Fibroblast of skin of right quadriceps (primary cell): ENCODE results near the gene DSCAM.
"Not testable (repeated sequence)": the region's sequence is repeated elsewhere in the genome, so short reads cannot be mapped to it uniquely, and the experiment has no call there.

Source experiments
- DNase-seq: peaks from one replicate; pipeline ENCODE4 v3.0.0-alpha.2; 2013

The DSCAM gene

GRCh38 chr21:40517646-40518045 lies 329.3 kb downstream of the DSCAM start:
- no peak for DNase-seq

- DNase-seq = no peak
Measured at GRCh38 chr21:40516335-40516734, 330.6 kb downstream of the DSCAM start.

GRCh38 chr21:40512590-40512989 lies 334.4 kb downstream of the DSCAM start:
- no peak for DNase-seq

GRCh38 chr21:40507978-40508377 lies 339.0 kb downstream of the DSCAM start:
- peak; percentile 93 for DNase-seq

GRCh38 chr21:40505681-40506080 lies 341.3 kb downstream of the DSCAM start:
- DNase-seq = peak; percentile 89

GRCh38 chr21:40505244-40505643 lies 341.7 kb downstream of the DSCAM start:
- DNase-seq = no peak

GRCh38 chr21:40504825-40505224 lies 342.1 kb downstream of the DSCAM start:
- no peak for DNase-seq

- DNase-seq = no peak
Measured at GRCh38 chr21:40496116-40496515, 350.8 kb downstream of the DSCAM start.

- no peak for DNase-seq
Measured at GRCh38 chr21:40490408-40490807, 356.6 kb downstream of the DSCAM start.

GRCh38 chr21:40489001-40489400 lies 358.0 kb downstream of the DSCAM start:
- DNase-seq = no peak

GRCh38 chr21:40481764-40482163 lies 365.2 kb downstream of the DSCAM start:
- no peak for DNase-seq

- no peak for DNase-seq
Measured at GRCh38 chr21:40474513-40474912, 372.4 kb downstream of the DSCAM start.

- peak; percentile 20 for DNase-seq
Measured at GRCh38 chr21:40472013-40472412, 374.9 kb downstream of the DSCAM start.

- peak; percentile 34 for DNase-seq
Measured at GRCh38 chr21:40471103-40471502, 375.9 kb downstream of the DSCAM start.

GRCh38 chr21:40466893-40467483 lies 380.0 kb downstream of the DSCAM start:
- peak; percentile 43 for DNase-seq

- no peak for DNase-seq
Measured at GRCh38 chr21:40465382-40465781, 381.6 kb downstream of the DSCAM start.

- no peak for DNase-seq
Measured at GRCh38 chr21:40463176-40463575, 383.8 kb downstream of the DSCAM start.

GRCh38 chr21:40461008-40461407 lies 385.9 kb downstream of the DSCAM start:
- no peak for DNase-seq

- DNase-seq = no peak
Measured at GRCh38 chr21:40457741-40458140, 389.2 kb downstream of the DSCAM start.

- no peak for DNase-seq
Measured at GRCh38 chr21:40454057-40454456, 392.9 kb downstream of the DSCAM start.

- DNase-seq = no peak
Measured at GRCh38 chr21:40453183-40453582, 393.8 kb downstream of the DSCAM start.

GRCh38 chr21:40452548-40452947 lies 394.4 kb downstream of the DSCAM start:
- no peak for DNase-seq

GRCh38 chr21:40447016-40447415 lies 399.9 kb downstream of the DSCAM start:
- no peak for DNase-seq

GRCh38 chr21:40445349-40445921 lies 401.5 kb downstream of the DSCAM start:
- DNase-seq = no peak

GRCh38 chr21:40439581-40439980 lies 407.4 kb downstream of the DSCAM start:
- DNase-seq = not testable (repeated sequence)
